Skin of body (tissue), 2 donors: ENCODE measurements around the gene GPR42. TPM values are rescaled to one million over a fixed set of nuclear protein-coding genes. Genes with fewer than 3 reads are reported as not detected.
"Not testable (repeated sequence)": the region's sequence is repeated elsewhere in the genome, so short reads cannot be mapped to it uniquely, and the experiment has no call there.

ENCODE experiments used
- DNase-seq: peaks from one replicate; lab custom pipeline; 2025; lab: John Stamatoyannopoulos, UW
- total RNA-seq: library from RNA; depleted of rRNA; stranded (reverse); fragments of >200 nt; gene quantifications from one replicate; pipeline ENCODE4 v1.2.3, GENCODE V29; 2014

The GPR42 gene
- total RNA-seq, 1 donor from 2014 or later, result not detected

- no peak for DNase-seq
These were observed 25.5 kb downstream of the GPR42 start for GRCh38 chr19:35396240-35396885.

GRCh38 chr19:35397064-35397463 is 26.2 kb downstream of the GPR42 start:
- no peak for DNase-seq

DNA sequence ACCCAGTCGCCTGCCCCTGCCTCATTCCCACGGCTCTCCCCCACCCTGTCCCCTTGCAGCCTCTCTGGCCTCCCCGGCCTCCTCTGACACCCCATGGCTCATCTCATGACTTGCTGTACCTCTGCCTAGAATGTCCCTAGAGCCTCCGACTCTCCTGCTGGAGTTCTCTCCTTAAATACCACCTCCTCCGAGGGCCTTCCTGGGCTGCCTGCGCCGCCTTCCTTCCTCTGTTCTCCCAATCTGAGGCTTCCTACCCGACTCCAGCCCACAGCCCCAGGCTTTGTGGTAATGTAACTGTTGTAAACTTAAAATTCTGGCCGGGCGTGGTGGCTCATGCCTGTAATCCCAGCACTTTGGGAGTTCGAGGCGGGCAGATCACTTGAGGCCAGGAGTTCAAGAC is 27.7 kb downstream of the GPR42 start:
- DNase-seq, result no peak

GRCh38 chr19:35399231-35399630 is 28.4 kb downstream of the GPR42 start:
- DNase-seq, result no peak

GRCh38 chr19:35399948-35400772 is 29.3 kb downstream of the GPR42 start:
- DNase-seq, result no peak

DNA sequence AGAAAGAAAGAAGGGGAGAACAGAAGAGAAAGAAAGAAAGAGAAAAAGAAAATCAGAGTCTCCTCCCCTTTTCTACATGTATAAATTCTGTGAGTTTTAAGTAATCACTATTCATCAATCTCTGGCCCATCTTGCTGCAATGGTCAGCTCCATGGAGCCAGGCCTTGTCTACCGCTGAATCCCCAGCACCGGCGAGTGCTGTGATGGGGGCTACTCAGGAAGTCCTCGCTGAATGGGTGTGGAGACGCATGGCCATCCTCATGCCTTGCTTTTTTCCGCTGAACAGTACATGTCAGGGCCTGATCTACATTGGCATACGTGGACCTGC is 29.9 kb downstream of the GPR42 start:
- DNase-seq, result no peak

GRCh38 chr19:35401416-35401815 is 30.5 kb downstream of the GPR42 start:
- DNase-seq, result not testable (repeated sequence)

DNA sequence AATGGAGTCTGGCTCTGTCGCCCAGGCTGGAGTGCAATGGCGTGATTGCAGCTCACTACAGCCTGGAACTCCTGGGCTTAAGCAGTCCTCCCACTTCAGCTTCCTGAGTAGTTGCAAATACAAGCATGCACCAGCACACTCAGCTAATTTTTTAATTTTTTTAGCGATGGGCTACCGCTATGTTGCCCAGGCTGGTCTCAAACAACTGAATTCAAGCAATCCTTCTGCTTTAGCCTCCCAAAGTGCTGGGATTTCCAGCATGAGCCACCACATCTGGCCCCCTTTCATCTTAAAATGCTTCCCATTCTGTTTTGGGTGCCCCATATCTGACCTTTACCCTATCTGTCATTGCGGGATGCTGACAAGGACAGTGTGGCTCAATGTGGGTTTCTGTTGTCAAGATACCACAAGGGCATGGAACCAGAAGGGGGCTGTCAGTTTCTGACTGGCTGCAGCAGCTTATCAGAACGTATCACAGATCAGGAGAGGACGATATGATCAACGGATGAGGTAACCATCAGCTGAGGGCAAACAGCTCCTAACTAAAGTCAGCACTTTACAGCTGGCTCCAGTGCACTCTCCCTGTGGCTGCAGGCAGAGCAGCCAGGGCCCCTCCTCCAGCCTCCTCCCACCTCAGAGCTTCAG is 32.4 kb downstream of the GPR42 start:
- no peak for DNase-seq

DNA sequence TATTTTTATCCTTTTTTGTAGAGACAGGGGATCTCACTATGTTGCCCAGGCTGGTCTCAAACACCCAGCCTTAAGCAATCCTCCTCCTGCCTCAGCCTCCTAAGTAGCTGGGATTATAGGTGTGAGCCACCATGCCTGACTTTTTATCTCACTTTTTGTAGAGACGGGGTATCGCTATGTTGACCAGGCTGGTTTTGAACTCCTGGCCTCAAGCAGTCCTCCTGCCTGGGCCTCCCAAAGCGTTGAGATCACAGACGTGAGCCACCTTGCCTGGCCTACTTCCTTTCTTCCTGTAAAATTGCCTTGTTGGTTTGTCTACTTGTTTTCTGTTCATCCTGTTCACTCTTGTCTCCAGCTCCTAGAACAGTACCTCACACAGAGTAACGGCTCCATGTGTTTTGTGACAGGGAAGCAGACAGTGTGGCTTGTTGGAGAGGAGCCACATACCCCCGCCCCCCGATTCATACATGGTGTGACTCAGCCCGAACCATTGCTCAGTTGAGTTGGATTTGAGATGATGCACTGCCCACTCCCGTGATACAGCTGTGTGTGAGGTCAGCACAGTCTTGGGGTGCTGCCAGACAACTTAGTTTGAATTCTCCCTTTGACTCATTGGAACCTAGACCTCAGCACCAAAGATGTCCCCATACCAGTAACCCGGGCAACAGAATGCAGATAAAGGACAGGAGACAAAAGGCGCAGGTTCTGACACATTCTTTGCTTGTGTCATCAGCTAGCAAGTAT is 34.2 kb downstream of the GPR42 start:
- peak; percentile 17 for DNase-seq

DNA sequence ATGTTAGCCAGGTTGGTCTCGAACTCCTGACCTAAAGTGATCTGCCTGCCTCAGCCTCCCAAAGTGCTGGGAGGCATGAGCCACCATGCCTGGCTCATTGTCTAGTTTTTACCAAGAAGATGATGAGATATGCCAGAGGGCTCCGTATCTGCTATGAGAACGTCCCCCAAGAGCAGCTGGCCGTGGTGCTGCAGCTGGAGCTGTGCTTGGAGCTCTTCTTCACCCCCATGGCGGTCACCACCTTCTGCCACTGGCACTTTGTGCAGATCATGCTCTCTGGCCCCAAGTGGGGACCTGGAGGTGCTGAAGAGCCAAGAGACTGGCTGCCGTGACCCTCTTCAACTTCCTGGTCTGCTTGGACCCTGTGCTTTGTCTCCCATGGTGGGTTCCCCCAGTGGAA is 36.8 kb downstream of the GPR42 start:
- no peak for DNase-seq

DNA sequence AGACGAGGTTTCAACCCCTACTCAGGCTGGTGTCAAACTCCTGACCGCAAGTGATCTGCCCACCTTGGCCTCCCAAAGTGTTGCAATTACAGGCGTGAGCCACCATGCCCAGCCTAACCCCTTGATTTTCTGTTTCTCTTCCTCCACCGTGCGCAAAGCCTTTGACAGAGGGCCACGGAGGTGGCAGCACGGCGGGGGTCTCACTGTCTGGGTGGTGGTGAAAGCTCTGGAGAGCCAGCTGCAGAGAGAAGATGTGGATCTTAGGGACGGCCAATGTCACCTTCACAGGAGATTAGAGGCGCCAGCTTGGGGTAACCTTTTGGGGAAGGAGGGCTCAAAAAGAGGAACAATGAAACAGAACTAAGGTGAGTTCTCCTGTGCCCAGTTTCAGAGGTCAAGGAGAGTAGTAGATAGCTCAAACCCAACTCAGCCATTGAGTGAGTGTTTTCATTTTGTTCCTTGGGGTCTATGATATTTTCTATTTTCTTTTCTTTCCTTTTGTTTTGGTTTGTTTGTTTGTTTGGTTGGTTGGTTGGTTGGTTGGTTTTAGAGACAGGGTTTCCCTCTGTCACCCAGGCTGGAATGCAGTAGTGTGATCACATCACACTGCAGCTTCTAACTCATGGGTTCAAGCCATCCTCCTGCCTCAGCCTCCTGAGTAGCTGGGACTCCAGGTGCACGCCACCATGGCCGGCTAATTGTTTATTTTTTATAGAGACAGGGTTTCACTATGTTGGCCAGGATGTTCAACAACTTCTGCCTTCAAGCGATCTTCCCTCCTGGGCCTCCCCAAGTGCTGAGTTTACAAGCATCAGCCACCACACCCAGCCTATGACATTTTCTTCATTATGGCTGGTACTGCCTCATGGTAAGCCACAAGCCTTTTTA is 37.7 kb downstream of the GPR42 start:
- no peak for DNase-seq

DNA sequence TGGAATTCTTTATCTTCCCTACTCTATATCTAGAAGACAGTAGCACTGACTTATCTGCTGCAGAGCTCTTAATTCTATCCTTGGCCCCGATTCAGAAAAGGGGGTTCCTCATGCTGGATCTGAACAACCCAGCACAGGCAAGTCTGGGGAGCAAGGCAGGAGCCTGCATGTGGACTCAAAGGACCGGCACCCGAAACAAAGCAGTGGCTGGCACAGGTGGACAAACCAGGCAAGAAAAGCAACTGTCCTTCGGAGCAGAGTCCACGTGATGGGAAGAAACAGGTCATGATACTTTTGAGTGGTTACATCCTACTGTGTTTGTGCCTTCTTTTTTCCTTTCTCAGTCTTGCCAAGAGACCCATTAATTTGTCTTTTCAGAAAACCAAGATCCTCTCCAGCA is 38.3 kb downstream of the GPR42 start:
- no peak for DNase-seq

DNA sequence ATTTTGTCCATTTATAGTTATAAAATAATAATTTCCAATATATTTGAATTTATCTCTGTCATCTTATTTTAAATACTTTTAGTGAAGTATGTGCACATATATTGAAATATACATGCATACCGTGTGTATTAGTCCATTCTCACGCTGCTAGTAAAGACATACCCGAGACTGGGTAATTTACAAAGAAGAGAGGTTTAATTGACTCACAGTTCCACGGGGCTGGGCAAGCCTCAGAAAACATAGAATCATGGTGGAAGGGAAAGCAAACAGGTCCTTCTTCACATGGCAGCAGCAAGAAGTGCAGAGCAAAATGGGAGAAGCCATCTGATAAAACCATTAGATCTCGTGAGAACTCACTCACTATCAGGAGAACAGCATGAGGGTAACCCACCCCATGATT is 39.6 kb downstream of the GPR42 start:
- no peak for DNase-seq

GRCh38 chr19:35414442-35414841 is 43.6 kb downstream of the GPR42 start:
- DNase-seq, result no peak

DNA sequence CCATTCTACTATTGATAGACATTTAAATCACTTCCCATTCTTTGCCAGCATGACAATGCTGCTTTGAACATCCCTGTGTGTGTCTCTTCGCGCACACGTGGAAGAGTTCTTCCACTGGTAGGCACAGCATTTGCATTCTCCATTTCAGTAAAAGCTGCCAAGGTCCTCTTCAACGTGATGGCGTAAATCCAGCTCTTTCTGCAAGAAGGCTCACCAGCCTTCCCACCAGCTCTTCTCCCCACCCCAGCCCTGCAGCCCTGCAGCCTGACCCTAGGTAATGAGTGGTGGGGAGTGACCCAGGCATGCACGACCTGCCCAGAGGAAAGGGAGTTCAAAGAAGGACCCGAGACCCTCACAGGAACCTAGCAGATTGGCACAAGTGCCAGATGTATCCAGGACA is 45.5 kb downstream of the GPR42 start:
- DNase-seq, result no peak

DNA sequence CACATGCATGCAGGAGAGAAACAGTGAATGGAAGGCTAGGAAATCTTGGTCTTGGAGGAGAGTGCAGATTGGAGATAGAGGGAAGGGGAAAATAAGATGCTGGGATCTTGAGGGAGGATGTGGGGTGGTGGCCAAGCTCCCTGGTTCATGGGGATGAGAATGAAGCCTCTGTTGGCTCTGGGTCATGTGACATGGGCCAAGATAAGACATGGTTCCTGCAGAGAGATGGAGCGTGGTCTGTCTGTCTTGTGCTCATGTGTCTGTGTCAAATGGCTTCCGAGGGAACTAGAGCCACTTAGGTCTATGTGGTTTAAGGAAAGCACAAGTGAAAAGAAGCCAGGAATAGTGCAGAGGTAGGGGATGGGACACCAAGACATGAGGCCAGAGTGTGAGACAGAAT is 46.4 kb downstream of the GPR42 start:
- DNase-seq, result no peak

- DNase-seq, result no peak
These were observed 47.1 kb downstream of the GPR42 start for GRCh38 chr19:35417713-35418534.

DNA sequence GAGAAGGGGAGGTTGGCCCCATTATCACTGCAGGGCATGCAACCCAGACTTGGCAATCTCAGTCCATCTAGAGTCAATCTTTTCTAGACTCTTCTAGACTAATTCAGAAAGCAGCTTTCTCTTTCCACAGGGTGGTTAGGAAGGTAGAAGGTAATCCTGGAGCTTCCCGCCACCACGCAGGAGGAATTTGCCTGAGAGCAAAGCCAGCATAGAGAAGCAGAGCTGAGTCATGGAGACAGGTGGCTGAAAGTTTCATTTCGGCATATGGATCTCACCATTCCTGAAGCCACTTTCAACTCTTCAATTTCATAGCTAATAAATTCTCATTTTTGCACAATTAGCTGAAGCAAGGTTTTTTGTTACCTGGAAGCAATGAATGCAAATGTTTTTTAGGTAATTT is 48.2 kb downstream of the GPR42 start:
- DNase-seq, result no peak

DNA sequence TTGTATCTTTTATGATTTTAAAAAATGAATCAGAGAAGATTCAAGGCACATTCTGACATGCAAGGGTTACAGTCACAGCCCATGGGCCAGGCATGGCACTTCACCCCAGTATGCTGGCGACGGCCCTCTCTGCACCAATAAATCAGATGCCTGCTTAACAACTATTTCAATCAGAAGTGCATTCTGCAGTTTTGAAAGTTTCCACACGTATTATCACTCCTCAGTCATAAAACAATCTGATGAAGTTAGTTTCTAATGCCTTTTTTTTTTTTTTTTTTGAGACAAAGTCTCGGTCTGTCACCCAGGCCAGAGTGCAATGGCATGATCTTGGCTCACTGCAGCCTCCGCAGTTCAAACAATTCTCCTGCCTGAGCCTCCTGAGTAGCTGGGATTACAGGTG is 48.9 kb downstream of the GPR42 start:
- DNase-seq, result no peak

DNA sequence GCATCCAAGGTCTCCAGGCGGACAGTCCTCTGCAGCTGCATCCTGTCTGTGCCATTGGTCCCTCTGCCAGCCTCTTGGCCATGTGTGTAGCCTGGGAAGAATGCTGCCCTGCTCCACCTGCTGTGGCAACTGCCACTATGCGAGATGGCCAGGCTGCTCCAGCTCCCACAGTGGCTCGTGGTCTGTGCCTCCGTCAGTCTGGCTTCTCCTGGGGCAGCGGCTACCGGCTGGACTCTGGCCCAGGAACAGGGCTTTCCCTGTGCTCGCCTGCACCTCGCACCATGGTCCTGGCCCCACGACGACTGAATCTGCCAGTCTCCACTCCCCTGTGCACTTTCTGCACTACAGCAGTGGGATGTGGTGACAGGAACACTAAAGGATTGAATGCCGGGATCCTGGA is 50.5 kb downstream of the GPR42 start:
- no peak for DNase-seq
